Astrocyte of the cerebellum (primary cell): ENCODE data around the gene PRKN.

Experiments
- DNase-seq: peaks from one replicate; pipeline ENCODE4 v3.0.0-alpha.2; 2011; ENCODE audit warnings: low read depth
- H3K4me3 ChIP-seq: 2 replicates; pipeline ENCODE4 v1.5.1; 2011; ENCODE audit warnings: mild to moderate bottlenecking, low read depth, low read length, moderate library complexity
- in situ Hi-C: cut with HindIII; loops from 2 replicates; pipeline ENCODE4 v1.10.0; 2017; ENCODE audit warnings: low sequenced_read_pairs
- TF ChIP-seq, protein P1 (sequence below): IDR thresholded peaks from 2 replicates; pipeline ENCODE4 v1.5.1; 2012; ENCODE audit warnings: low read length, low read depth, moderate library complexity, mild to moderate bottlenecking; ENCODE audit errors: missing control alignments

The PRKN gene

DNA sequence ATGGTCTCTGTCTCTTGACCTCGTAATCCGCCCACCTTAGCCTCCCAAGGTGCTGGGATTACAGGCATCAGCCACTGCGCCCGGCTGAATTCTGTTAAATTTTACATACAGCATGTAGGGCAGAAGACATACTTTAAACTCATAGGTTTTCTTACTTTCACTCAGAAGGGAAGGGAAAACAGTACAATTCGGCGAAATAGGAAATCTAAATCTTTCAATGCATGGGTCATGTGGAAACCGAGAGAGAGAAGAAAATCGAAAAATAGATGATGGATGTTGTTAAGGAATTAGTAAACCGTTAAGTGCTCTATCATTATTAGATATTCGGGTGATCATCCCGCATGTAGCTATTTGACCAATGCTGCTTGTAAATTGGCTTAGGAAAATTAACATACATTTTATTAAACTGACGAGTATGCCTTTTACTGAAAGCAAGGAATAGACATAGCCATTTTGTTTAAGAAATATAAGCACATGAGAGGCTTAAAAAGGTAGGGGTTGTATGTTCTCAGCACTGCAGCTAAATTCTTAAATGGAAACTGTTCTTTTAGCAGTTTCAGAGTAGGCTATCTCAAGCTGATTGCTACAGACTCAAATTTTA, 1289.0 kb downstream of the PRKN start:
- in situ Hi-C loops = no loop called here
- no peak overlapping the region for H3K4me3 ChIP-seq
- DNase-seq = no peak
- TF ChIP-seq, protein P1, sequence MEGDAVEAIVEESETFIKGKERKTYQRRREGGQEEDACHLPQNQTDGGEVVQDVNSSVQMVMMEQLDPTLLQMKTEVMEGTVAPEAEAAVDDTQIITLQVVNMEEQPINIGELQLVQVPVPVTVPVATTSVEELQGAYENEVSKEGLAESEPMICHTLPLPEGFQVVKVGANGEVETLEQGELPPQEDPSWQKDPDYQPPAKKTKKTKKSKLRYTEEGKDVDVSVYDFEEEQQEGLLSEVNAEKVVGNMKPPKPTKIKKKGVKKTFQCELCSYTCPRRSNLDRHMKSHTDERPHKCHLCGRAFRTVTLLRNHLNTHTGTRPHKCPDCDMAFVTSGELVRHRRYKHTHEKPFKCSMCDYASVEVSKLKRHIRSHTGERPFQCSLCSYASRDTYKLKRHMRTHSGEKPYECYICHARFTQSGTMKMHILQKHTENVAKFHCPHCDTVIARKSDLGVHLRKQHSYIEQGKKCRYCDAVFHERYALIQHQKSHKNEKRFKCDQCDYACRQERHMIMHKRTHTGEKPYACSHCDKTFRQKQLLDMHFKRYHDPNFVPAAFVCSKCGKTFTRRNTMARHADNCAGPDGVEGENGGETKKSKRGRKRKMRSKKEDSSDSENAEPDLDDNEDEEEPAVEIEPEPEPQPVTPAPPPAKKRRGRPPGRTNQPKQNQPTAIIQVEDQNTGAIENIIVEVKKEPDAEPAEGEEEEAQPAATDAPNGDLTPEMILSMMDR = no peak

DNA sequence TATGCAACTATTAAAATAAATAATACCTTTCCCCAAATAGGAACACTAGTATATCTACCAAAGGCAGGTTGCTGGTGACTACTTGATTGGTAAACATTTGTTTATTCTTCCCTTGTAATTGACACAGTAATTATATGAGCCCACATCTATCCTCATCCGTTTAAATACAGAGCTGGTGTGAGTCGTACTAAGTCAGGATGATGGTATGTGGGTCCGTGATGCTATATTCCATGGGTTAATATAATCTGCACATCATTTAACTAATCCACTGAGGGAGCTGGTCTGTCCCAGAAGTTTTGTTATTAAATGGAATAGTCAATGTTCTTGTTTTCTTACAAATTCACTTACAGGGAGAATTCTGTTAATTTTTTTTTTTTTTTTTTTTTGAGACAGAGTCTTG, 1289.7 kb downstream of the PRKN start:
- no peak for DNase-seq
- in situ Hi-C loops = no loop called here
- no peak overlapping the region for H3K4me3 ChIP-seq
- TF ChIP-seq, protein P1 = no peak

DNA sequence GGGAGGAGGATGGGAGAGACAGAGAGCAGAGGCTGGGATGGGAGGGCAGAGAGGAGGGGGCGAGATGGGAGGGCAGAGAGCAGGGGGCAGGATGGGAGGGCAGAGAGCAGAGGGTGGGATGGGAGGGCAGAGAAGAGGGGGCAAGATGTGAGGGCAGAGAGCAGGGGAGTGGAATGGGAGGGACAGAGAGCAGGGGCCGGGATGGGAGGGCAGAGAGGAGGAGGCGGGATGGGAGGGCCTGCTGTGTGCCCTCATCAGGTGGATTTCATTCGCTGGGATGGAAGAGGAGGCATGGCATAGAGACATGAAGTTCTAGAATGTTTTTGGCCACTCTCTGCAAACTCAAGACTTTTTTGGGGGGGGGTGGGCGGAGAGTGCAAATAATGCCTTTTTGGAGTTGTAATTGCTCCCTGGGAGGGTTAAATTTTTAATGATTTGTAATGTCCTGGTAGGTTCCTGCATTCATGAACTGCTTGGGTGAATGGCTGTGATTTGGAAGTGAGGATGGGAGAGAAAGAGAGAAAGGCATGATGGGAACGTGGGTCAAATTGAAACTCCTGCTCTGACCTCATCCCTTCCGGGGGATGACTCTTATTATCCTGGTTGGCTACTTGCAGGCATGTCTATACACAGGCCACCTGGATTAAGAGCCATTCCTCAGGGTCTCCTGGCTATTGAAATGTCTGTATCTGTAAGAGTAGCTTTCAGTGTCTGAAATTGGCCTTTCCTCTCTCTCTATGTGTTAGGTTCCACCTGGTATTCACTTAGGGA, 1291.3 kb downstream of the PRKN start:
- TF ChIP-seq, protein P1 = no peak
- in situ Hi-C loops = no loop called here
- no peak overlapping the region for H3K4me3 ChIP-seq
- no peak for DNase-seq

DNA sequence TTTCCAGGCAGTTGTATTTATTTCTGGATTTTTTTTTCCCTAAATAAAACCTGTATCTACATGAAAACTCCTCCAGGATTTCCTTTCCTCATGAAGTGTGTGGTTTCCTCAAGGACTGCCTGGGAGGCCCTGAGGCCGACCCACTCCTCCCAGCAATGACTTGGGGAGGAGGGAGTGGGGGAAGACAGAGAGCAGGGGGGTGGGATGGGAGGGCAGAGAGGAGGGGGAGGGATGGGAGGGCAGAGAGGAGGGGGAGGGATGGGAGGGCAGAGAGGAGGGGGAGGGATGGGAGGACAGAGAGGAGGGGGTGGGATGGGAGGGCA, 1291.9 kb downstream of the PRKN start:
- TF ChIP-seq, protein P1 = no peak
- in situ Hi-C loops = no loop called here
- peak; percentile 24 for DNase-seq
- no peak overlapping the region for H3K4me3 ChIP-seq

DNA sequence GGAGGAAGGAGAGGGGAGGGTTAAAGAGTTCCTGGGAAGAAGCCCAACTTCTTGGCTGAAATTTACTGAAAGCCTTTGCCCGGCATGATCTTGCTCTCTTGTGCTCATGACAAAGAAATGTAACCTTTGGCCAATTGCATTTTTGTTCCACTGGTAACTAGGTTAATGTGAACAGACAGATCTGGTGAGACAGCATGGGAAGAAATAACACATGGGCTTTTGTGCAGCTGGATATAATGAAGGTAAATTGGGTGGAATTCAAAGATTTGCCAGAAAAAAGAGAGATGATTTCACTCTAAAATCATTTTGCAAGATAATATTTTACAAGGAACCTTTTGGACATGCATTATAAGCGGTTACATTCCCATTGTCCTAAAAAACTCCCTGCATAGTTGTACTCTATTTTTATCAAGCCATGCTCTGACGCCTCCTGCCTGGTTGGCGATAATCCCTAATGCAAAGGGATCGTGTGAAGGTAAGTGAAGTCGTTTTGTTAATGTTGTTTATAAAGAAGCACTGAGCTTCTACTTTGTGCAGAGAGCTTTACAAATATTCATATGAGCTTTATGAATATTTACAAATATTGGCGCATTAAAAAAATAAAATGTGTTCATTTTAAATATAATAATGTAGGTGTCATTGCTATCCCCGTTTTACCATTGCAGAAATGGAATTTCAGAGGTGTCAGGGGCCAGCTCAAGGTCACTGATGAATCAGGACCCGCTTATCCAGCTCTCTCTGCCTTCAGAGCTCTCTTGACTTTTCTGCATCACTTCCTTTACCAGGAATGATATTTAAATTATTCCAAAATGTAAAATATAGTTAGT, 1292.4 kb downstream of the PRKN start:
- H3K4me3 ChIP-seq = no peak overlapping the region
- peak; percentile 100 for DNase-seq
- in situ Hi-C loops = no loop called here
- TF ChIP-seq, protein P1 = no peak

DNA sequence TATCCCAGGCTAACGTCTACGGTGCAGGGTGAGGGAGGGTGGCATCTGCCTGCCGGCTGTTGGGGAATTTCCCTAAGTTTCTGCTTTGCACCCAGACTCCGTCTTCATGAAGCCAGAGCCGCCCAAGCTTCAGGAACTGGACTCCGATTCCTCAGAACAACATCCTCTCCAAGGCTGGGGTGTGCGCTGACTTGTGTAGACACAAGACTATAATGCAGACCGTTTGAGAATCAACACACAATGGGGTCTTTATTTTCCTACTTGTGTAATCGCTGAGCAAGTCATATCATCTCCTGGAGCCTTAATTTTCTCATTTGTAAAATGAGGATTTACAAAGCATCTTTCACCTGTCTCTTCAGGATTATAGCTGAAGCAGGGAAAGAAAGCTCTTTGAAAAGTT, 1293.2 kb downstream of the PRKN start:
- H3K4me3 ChIP-seq = no peak overlapping the region
- DNase-seq = no peak
- in situ Hi-C loops = no loop called here
- TF ChIP-seq, protein P1 = no peak
